Activated CD4-positive, alpha-beta T cell treated with anti-CD3 and anti-CD28 coated beads, Interleukin-2, Interleukin-6, amounts not matched to agents 100 ng/mL and 50 ng/mL, durations not matched to agents 16 hours and 8 hours (primary cell): ENCODE data around the gene PTPRD.

Source experiments
- DNase-seq: peaks from one replicate; pipeline ENCODE4 v3.0.0-alpha.2; 2020

Gene PTPRD

DNA sequence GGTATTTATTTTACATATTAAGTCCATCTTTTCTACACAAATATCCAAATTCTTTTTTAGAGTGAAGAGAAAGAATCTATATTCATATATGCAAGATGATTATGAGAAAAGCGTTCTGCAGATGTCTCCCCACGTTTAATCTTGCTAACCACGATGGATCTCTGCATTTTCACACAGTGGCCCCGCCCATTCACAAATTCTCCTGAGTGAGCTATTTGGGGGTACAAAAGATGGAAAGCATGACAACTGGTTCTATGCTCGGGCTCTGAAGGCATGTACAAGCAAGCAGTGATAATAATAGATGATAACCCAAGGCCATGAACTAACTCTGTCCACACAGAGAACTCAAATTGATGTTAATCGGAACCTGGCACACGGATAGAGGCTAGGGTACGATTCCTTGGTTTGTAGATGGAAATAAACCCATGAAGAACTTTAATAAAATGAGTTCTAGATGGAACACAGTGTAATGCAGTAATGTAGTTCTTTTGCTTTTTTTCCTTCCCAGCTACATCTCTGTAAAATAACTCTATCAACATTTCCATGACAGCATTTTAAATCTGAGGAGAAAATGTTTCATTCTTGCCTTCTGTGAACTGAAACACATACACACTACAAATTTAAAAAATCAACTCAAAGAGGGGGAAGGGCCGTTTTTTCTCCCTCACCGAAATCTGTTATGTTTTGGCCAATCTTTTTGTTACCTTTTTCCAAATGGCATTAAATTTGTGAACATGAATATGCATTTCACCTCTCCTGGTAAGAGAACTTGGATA, 1961.5 kb downstream of the PTPRD start:
- DNase-seq: no peak

DNA sequence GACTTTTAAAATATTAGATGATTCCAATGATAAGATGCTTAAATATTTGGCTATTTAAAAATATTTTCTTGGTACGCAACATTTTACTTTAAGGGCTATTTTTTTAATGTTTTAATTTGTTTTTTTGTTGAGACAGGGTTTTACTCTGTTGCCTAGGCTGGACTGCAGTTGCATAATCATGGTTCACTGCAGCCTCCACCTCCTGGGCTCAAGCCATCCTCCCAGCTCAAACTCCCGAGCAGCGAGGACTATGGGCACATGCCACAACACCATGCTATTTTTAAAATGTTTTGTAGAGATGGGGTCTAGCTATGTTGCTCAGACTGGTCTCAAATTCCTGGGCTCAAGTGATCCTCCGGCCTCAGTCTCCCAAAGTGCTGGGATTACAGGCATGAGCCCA, 1963.0 kb downstream of the PTPRD start:
- no peak for DNase-seq

DNA sequence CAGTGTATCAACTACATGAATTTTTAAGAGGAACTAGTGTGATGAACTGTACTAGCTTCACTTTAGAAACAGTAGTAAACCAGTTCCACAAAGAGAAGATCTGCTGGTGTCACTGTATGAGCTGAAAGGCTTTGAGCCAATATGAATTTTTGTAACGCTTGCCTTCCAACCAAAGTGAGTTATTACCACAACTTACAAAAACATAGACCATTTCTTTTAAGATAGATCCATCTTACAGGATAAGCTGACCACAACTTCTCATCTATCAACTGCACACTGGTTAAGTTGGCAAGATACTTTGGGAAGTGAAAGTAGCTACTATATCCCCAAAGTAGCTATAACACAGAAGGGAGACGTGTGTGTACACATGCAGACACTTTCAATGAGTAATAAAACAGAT, 1963.6 kb downstream of the PTPRD start:
- peak; percentile 30 for DNase-seq

DNA sequence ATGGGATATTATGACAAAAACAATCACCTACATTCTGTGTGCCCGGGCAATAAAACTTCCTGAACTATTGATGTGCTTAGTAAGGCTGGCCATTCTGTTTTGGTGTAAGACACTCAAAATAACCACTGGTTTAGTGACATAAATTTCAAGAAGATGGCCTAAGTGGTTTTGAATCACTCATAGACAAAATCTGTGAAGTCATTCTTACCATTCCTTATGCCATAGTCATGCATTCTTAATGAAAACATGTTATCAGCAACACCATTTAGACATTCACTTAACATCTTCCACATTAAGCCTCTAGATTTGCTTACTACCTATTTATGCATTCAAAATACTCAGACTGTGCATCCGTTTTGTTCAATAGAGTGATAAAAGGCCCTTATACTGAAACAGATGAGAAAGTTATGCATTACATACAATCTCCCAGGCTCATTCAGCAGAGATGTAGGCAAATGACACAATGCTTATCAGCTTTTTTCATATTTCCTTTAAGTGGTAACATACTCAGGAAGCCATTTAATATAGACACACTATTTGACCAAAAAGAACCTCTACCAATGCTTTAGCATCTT, 1964.4 kb downstream of the PTPRD start:
- DNase-seq: no peak

DNA sequence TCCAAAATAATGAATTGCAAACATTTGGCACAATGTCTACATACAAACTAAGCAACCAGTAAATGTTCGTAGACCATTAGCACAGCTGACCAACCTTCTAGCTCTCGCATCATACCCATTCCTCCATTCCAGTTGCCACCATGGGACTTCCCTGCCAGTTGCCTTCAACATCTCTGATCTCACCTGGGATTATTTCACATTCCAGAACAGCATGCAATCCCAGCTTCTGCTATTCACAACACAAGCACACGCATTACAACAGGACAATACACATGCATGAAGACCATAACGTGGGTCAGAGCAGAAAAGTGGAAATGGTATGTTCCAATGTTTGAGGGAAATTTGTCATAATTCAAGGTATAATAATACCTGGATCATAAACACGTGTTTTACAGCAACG, 1965.0 kb downstream of the PTPRD start:
- no peak for DNase-seq

DNA sequence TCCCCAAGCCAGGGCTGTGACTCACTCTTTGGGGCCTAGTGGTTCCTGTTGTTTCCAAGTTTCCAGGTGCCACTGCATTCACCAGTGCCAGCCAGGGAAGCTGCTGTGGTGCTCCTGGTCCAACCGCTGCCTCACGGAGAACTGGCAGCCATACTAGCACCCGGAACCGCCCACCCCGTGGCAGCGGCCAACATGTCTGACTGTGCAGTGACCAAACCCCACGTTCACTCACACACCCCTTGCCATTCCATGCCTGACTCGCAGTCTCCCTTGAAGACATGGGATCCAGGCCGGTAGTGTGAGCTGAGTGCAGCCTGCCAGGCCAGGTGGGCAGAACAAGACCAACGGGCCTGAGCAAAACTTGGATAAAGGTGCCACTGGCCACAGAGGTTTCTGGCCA, 1968.2 kb downstream of the PTPRD start:
- no peak for DNase-seq

DNA sequence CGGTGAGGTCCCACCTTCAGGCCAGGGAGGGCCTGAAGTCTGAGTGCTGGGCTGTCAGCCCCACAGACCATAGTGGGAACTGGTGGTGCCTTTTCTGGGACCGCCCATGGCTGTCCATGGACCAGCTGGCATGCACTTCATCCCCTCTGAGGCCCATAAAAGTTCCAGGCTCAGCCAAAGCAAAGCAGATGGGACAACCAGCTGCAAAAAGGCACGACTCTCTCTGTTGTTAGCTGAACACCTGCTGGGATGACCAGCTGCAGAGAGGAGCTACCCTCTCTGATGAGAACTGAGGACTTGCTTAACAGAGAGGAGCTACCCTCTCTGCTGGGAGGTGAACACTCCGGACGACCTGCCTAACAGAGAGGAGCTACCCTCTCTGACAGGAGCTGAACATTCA, 1968.9 kb downstream of the PTPRD start:
- no peak for DNase-seq

DNA sequence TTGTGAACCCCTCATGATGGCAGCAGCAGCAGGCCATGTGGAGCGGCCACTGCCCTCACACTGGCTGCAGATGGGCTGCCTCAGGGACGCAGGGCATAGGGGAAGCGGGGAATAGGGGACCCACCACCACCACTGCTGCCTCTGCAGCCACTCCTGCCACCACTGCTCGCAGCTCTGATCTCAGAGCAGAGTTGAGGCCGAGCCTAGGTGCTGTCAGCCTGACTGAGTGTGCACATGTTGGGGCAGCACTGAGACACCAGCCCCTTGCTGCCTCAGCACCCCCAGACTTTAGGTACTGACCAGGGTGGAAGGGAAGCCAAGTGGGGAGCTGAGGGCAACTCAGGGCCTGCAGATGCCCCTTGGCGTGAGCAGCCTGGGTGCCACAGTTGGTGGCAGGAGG, 1969.3 kb downstream of the PTPRD start:
- no peak for DNase-seq

DNA sequence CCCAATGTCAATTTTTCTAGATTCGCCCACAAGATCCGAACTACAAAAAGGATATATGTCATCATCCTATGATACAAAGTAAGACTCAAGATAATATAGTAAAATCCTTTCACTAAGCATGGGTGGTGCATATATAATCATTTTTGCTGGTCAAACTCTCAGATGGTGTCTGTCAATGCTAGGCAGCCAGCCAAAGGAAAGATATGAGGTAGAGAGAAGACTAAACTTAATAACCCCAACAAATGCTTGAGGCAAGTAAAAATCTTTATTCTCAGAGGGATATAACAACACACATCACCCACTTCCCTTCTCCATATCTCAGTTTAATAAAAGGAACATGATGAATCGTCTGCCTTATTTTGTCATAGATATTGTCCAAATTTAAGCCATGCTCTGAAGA, 1972.0 kb downstream of the PTPRD start:
- no peak for DNase-seq

DNA sequence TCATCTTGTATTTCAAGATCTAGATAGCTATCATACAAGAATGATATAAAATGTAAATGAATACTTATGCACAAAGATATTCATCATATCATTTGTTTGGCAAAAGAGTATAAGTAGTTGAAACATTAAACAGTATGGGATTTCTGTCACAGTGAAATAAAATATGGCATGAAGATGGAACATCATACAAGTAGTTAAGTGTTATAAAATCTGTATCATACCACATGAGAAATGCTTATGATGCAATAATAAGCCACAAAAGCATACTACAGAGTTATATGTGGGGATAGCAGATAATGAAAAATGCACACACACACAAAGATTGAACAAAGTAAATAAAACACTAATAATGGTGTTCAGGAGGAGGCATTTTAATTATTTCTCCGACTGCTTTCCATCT, 1975.2 kb downstream of the PTPRD start:
- no peak for DNase-seq

DNA sequence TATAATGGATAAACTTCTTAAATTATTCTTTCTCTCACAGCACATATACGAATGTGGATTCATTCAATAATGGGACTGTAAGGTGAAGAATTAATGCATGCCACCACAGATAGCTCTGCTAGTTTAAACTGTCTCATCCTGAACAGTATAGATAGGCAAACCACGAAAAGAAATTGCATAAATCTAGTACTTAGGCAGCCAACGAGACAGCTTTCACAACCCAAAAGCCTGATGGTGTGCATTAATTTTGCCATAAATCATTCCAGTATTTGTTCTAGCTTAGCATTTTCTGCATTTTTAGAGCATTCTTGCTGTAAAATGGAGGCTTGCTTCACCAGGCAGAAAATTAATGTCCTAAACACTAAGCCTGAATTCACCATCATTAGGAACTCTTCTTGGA, 1979.0 kb downstream of the PTPRD start:
- no peak for DNase-seq

DNA sequence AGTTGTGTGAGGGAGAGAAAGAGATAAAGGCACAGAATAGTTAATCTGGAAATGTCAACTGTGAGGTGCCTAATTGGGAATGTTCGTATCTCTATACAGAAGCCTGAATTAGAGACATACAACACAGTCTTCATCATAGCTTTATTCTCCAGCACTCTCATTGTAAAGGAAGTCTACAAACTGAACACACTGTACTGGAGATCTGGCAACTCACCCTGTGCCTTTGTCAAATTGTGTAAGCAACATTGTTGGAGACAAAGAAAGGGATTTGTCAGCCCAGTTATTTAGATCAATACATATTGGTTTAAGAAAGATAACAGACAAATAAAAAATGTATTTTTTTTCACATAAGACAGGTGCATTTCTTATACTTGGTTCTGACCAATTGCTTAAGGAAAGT, 1980.3 kb downstream of the PTPRD start:
- DNase-seq: no peak

DNA sequence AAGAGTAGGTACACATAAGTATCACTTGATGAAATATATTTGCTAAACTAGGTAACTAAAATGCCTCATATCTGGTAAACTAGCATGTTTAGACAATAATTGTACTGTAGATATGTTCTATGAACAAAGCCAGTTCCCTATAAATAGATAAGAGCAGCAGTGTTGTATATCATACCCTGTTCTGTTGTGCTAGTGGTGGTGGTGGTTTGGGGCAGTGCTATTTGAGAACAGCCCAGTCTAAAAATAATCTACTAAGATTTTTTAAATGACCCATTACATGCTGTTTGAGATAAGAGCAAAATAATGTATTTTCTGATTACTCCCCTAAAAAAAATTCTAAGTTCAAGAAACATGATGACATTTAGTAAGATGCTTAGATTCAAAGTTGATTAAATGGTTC, 1984.0 kb downstream of the PTPRD start:
- DNase-seq: no peak

DNA sequence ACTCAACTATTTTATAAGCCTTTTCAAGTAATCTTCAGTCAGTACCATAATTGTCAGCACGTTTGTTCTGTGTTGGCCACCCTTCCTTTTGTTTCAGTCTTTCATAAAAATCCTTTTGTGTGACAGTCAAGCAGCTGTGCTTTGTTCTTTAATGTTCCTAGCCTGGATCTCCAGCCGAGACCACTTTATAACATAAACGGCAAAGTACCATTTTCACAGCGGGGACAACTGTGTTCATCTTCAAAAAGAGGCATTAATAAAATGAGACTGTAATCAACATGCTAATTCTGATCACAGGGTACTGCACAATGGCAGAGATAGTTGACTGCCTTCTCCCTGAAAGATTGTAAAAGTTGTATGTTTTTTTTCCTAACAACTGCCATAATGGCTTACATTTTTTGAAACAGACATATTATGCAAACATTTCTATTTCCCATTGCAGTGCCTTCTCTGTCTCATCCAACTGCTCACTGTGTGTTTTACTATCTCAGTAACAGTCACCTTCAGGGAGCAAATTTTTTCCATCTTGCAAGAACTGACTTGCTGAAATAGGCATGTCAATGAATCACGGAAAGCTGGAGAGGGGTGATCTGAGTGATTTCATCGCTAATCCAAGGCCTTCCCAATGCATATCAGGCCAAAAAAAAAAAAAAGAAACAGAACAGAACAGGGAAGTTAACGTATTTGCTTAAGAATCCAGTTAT, 1984.7 kb downstream of the PTPRD start:
- DNase-seq: no peak

DNA sequence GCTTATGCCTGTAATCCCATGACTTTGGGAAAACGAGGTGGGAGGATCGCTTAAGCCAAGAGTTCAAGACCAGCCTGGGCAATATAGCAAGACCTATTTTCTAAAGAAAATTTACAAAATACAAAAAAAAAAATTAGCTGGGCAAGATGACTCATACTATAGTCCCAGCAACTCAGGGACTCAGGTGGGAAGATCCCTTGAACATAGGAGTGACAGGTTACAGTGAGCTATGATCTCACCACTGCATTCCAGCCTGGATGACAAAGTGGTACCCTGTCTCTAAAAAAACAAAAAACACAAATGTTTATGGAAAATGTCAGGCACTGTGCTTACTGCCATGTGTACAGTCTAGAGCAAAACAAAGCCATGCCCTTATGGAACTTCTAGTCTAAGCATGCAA, 1989.9 kb downstream of the PTPRD start:
- DNase-seq: no peak

DNA sequence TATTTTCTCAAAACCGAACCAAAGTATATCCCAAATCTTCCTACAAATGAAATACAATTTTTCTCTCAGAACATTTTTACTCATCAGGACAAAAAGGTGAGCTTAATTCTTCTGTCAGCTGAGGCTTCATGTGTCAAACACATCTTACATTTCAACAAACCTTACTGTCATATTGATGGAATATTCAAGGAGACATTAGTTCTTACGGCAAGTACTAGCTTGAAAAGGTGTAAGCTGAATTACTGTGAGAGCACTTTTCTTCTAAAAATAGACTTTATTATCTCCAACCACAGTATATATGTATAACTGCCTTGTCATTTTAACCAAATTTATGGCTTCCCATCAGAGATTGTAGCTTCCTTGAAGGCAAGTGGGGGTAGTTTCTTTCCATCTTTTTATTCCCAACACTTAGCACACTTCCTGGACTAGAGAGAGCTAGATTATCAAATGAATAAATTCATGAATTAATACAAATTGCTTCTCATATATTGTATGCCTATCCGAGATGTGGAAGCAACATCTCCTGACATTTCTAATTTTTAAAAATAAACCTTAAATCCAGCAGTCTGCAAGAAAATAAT, 1990.5 kb downstream of the PTPRD start:
- DNase-seq: no peak

DNA sequence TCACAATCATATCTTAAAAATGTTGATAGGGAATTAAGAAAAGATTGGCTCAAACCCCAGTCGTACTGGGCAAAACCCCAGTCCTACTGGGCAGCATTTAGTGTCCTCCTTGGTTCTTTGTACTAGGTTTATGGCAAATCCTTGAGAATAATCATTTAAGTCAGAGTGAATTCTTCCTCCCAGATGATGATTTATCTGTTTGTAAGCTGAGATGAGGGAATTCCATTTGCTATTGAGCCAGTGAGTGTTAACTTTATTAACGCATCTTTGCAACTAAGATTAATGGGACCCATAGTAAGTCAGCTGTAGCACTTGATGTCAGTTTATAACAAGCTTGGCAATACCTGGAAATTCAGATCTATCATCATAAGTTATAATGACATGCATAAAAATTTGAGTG, 1991.4 kb downstream of the PTPRD start:
- no peak for DNase-seq

DNA sequence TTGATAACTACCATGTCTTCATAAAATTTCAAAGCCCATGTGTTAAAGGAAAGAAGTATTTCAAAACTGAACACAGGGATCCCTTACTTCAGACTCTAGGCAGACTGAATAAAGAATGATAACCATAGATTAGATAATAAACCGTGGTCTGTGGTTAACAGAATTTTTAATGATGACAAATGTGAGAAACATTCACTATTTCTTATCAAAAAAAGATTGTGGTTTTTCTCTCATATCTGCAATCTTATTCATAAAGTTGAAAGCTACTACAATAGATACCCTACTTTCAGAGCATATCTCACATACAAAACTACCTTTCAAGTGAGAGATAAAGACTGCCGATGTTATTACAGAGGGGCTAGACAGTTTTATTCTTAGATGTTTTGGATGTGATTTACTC, 1996.4 kb downstream of the PTPRD start:
- DNase-seq: no peak

DNA sequence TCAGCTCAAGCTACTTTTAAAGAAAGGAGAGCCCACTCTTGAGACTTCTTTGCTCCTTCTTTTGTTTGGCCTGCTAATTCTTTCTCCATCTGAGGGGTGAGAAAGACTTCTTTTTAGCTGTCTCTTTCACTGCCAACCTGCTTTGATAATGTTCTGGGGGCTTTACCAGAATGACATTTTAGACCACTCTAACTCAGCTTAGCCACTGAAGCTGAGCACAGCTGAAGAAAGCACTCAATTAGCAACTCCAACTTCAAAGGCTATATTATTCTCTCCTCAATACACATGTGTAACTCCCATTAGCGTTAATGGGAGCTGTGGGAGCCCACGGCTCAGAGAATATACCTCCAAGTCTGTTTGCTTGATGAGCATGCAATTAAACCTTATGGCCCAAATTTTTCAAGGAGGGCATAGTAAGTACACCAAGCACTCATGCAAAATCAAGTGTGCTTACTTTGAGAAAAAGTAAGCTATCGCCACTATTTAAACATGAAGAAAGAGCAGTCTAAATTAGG, 1997.8 kb downstream of the PTPRD start:
- DNase-seq: no peak

DNA sequence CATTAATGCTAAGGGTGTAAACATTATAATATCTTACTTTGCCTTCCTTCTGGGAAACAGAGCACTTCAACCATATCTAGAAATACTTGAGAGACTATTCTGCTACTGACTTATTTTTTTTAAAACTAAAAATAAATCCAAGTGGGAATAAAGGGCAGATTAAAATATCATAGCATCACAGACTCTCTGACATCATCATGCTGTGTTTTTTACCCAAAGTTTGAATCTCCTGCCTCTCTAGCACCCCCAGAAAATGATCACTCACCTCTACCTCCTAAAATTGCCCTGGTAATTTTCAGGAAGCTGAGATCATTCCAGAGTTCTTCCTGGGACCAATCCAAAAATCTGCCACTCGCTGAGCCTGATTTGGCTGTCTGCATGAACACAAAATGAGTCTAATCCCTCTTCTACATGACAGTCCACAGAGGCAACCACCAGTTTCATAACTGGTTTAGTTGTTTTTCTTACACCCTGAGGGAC, 1999.4 kb downstream of the PTPRD start:
- no peak for DNase-seq

DNA sequence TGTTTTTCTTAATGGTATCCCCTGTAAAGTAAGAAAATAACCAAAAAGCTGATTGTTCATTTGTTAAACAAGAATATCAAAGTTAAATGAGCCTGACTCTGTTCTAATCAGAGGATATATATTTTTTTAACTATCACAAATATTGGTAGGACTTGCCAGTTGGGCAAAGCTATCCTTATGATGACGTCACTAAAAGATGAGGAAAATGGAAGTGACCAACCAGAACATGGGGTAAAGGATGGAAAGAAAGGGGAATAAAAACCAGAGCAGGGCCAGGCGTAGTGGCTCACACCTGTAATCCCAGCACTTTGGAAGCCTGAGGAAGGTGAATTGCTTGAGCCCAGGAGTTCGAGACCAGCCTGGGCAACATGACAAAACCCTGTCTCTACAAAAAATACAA, 2001.6 kb downstream of the PTPRD start:
- DNase-seq: no peak

DNA sequence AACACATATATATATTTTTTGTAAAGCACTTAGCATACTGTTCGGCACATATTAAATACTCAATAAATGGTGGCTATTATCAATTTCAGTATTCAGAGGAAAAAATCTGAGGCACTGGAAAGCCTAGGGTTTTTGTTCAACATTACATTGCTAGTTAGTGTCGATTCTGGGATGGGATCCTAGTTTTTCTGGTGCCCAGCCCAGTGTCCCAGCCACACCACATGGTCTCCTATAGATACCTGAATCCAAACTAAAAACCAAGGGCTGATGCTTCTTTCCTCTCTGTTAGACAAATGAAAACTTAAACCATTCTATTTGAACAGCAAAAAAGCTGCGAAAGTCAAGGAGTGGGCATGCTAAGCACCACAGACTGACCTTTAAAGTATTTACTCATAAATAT, 2002.5 kb downstream of the PTPRD start:
- no peak for DNase-seq

DNA sequence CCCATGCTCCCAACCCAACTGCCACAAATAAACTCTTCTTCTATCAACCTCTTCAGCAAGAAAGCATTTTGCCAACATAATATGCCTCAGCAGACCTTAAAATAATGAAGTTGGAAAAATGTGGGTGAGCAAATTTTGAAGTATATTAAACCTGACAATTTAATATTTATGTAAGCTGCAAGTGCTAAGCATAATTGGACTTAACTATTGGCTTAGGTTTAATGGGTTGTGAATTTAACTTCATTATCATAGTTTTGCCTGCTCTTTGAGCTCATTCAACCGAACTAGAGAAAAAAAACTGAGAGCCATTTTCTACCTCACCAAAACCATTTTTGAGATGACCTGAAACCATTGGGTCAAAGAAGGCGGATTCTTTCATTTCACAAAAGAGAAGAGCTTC, 2007.7 kb downstream of the PTPRD start:
- DNase-seq: no peak

DNA sequence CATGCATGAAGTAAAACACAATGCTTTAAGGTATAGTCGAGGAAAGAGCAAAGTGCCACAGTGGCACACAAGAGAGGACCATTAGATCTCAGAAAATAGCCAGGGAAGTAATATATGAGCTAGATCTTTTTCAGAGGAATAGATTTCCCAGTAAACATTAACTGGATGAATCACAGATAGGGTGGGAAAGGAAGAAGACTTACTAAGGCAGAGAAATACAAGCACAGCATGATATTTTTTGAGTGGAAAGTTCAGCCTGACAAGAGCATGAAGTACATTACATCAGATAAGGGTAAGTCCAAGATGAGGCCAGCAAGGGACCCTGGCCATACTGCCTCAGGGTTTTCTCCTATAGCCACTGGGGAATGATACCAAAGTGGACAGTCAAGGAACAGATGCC, 2008.6 kb downstream of the PTPRD start:
- no peak for DNase-seq
